ENCODE data around the gene TOB1. TPM values are rescaled to one million over a fixed set of nuclear protein-coding genes. Genes with fewer than 3 reads are reported as not detected.

Gene TOB1
- total and polyA plus RNA-seq, 2 donors (not counting 1 experiment from before 2014, with no cell fraction given): 23.3 to 28.9 TPM

DNA sequence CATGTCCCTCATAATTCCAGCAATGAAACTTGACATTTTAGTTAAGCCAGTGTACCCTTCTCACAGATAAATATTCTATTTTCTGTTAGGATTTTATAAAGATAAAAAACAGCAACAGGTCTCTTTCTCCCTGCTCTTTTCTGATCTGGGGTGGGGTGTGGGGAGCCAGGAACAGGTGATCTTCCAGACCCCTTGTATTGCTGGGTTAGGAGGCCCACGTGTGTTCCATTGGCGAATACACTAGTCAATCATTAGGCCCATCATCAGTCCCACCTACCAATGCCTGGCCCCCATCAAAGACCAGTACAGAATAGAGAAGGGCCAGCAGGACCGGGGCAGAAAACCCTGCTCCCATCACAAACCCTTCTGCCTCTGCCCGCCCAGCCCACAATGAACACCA is 40.3 kb upstream of the TOB1 start:
- CTCF ChIA-PET: no interaction called here
- POLR2A ChIA-PET: interaction anchor here (0.7 kb wide), 1 partner anchor 40 kb away, joined by 3 read pairs; the partner anchor contains the start of gene TOB1
- H3K4me1 Mint-ChIP-seq: peaks cover 14% of the 10 kb centered on the region

DNA sequence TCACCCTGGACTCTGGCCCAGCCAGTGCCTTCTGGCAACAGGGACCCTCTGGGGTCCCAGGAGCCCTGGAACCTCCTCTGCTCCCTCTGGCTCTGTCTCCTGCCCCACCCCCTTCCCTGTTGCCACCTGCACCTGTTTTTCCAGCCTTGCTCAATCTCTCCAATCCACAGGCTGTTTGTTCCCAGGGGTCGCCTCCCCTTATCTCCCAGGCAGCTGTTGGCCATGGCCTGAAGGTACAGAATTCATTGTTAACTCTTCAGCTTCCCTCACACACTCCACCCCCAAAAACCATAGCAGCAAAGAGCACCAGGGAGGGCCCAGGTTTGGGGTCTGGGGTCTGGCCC is 39.3 kb upstream of the TOB1 start:
- H3K9me3 ChIP-seq (ENCODE audit: control extremely low read depth in 1 of 3, control insufficient read depth in 2 of 3, insufficient read depth in 1 of 3, low read length in 2 of 3): peaks cover 0 to 3% (median 0%) of the 10 kb centered on the region in 3 donors
- no peaks in the 10 kb centered on the region for H3K27me3 ChIP-seq (replicated peaks in 1 of 4; ENCODE audit: control extremely low read depth in 1 of 4, control insufficient read depth in 3 of 4, insufficient read depth in 4 of 4, low read length in 3 of 4)
- no peak for DNase-seq
- no peak overlapping the region for H3K4me3 ChIP-seq (ENCODE audit: control extremely low read depth in 1 of 5, extremely low read depth in 1 of 5, insufficient read depth in 1 of 5, low read depth in 2 of 5, low read length in 4 of 5)
- no peak for ATAC-seq (ENCODE audit: low read depth)
- H3K4me3 Mint-ChIP-seq: no peak overlapping the region
- TF ChIP-seq EZH2 (IDR thresholded peaks at IDR 0.05; ENCODE audit: borderline replicate concordance, insufficient read depth, low read depth, low read length, poor library complexity, severe bottlenecking): no peak
- TF ChIP-seq CTCF (IDR thresholded peaks at IDR 0.05): no peak
- no peak overlapping the region for H3K27ac Mint-ChIP-seq
- H3K79me2 ChIP-seq (ENCODE audit: control insufficient read depth, insufficient read depth, low read length): no peaks in the 10 kb centered on the region
- ChIA-PET POLR2A (interaction anchor here (0.8 kb wide), 1 partner anchor 39 kb away, joined by 3 read pairs; the partner anchor contains the start of gene TOB1), CTCF (no interaction called here)
- H3K4me1 Mint-ChIP-seq: peaks cover 12% of the 10 kb centered on the region
- peaks cover 5 to 13% of the 10 kb centered on the region in 2 donors for H3K4me1 ChIP-seq (ENCODE audit: control insufficient read depth in 2 of 2, insufficient read depth in 2 of 2, low read length in 2 of 2)
- no peaks in the 10 kb centered on the region for H3K9me3 Mint-ChIP-seq (ENCODE audit: insufficient read depth)
- intact Hi-C loops (cut with micrococcal nuclease): no loop called here
- H3K4me2 ChIP-seq (replicated peaks; ENCODE audit: low read depth, low read length, poor library complexity, severe bottlenecking): no peak overlapping the region
- H3K9ac ChIP-seq (ENCODE audit: low read length): no peak overlapping the region
- WGBS (ENCODE audit: insufficient coverage): 89% methylated on average over 1 of the region's 1 CpG
- no peaks in the 10 kb centered on the region for H3K36me3 ChIP-seq (replicated peaks in 1 of 2; ENCODE audit: control extremely low read depth in 1 of 2, control insufficient read depth in 1 of 2, extremely low read depth in 1 of 2, insufficient read depth in 2 of 2, low read length in 1 of 2)
- no peaks in the 10 kb centered on the region for H3K27me3 Mint-ChIP-seq
- no peak overlapping the region for H2AFZ ChIP-seq (ENCODE audit: insufficient read depth, low read depth, low read length, poor library complexity, severe bottlenecking)
- no peak overlapping the region for H3K27ac ChIP-seq (ENCODE audit: low read length in 2 of 2)
- H4K20me1 ChIP-seq (ENCODE audit: control insufficient read depth, insufficient read depth, low read length, poor library complexity, severe bottlenecking): no peaks in the 10 kb centered on the region

More for the DNA sequence above, 40.3 kb upstream of the TOB1 start:
- no peak for TF ChIP-seq EZH2 (IDR thresholded peaks at IDR 0.05; ENCODE audit: borderline replicate concordance, insufficient read depth, low read depth, low read length, poor library complexity, severe bottlenecking)
- no peak for TF ChIP-seq CTCF (IDR thresholded peaks at IDR 0.05)
- H3K27me3 Mint-ChIP-seq: no peaks in the 10 kb centered on the region
- H3K4me1 ChIP-seq (ENCODE audit: control insufficient read depth in 2 of 2, insufficient read depth in 2 of 2, low read length in 2 of 2): peaks cover 5 to 13% of the 10 kb centered on the region in 2 donors
- WGBS (ENCODE audit: insufficient coverage): 100% methylated on average over 1 of the region's 4 CpGs
- H3K9ac ChIP-seq (ENCODE audit: low read length): no peak overlapping the region
- DNase-seq: no peak
- intact Hi-C loops (cut with micrococcal nuclease): no loop called here
- no peak overlapping the region for H3K27ac Mint-ChIP-seq
- no peaks in the 10 kb centered on the region for H4K20me1 ChIP-seq (ENCODE audit: control insufficient read depth, insufficient read depth, low read length, poor library complexity, severe bottlenecking)
- H3K9me3 ChIP-seq (ENCODE audit: control extremely low read depth in 1 of 3, control insufficient read depth in 2 of 3, insufficient read depth in 1 of 3, low read length in 2 of 3): peaks cover 0 to 3% (median 0%) of the 10 kb centered on the region in 3 donors
- H3K4me2 ChIP-seq (replicated peaks; ENCODE audit: low read depth, low read length, poor library complexity, severe bottlenecking): no peak overlapping the region
- no peak overlapping the region for H3K27ac ChIP-seq (ENCODE audit: low read length in 2 of 2)
- no peak for ATAC-seq (ENCODE audit: low read depth)
- H3K79me2 ChIP-seq (ENCODE audit: control insufficient read depth, insufficient read depth, low read length): no peaks in the 10 kb centered on the region
- H3K4me3 ChIP-seq (ENCODE audit: control extremely low read depth in 1 of 5, extremely low read depth in 1 of 5, insufficient read depth in 1 of 5, low read depth in 2 of 5, low read length in 4 of 5): no peak overlapping the region
- no peaks in the 10 kb centered on the region for H3K27me3 ChIP-seq (replicated peaks in 1 of 4; ENCODE audit: control extremely low read depth in 1 of 4, control insufficient read depth in 3 of 4, insufficient read depth in 4 of 4, low read length in 3 of 4)
- no peaks in the 10 kb centered on the region for H3K9me3 Mint-ChIP-seq (ENCODE audit: insufficient read depth)
- no peak overlapping the region for H2AFZ ChIP-seq (ENCODE audit: insufficient read depth, low read depth, low read length, poor library complexity, severe bottlenecking)
- no peak overlapping the region for H3K4me3 Mint-ChIP-seq
- no peaks in the 10 kb centered on the region for H3K36me3 ChIP-seq (replicated peaks in 1 of 2; ENCODE audit: control extremely low read depth in 1 of 2, control insufficient read depth in 1 of 2, extremely low read depth in 1 of 2, insufficient read depth in 2 of 2, low read length in 1 of 2)
